Lower leg skin (tissue), 3 donors: ENCODE data around the gene PRAME.

Experiments
- CTCF ChIP-seq, 3 donors: fragments of 450-650 bp; IDR thresholded peaks; one replicate each; pipeline ENCODE4 v1.5.1; 2016; ENCODE audit warnings: antibody characterized with exemption in 3 of 3, mild to moderate bottlenecking in 3 of 3, moderate library complexity in 2 of 3
- POLR2A ChIP-seq, 2 donors: fragments of 450-650 bp; IDR thresholded peaks; one replicate each; pipeline ENCODE4 v1.6.1; 2016 to 2017; ENCODE audit warnings: antibody characterized with exemption in 2 of 2, mild to moderate bottlenecking in 1 of 2, moderate library complexity in 1 of 2

GRCh38 chr22:22576989-22577427 lies 17.9 kb upstream of the PRAME start:
- no peak for TF ChIP-seq POLR2A (IDR thresholded peaks at IDR 0.05)
- TF ChIP-seq CTCF (IDR thresholded peaks at IDR 0.05): no peak
